IPS-20b (cell line): ENCODE measurements around the gene EHD1.

Source experiments
- H3K27ac ChIP-seq: one replicate; pipeline ENCODE4 v1.5.1; 2013; ENCODE audit warnings: low read length
- H3K27me3 ChIP-seq: 2 replicates; pipeline ENCODE4 v1.6.1; 2013; ENCODE audit warnings: mild to moderate bottlenecking, low read length, inconsistent platforms; ENCODE audit not compliant: insufficient read depth
- H3K36me3 ChIP-seq: 2 replicates; pipeline ENCODE4 v1.6.1; 2013; ENCODE audit warnings: low read depth, mild to moderate bottlenecking, inconsistent platforms, low read length, moderate library complexity; ENCODE audit not compliant: insufficient read depth
- H3K4me1 ChIP-seq: 2 replicates; pipeline ENCODE4 v1.6.1; 2013; ENCODE audit warnings: mild to moderate bottlenecking, control low read depth, inconsistent platforms, low read length, moderate library complexity; ENCODE audit not compliant: insufficient read depth
- H3K4me3 ChIP-seq: 2 replicates; pipeline ENCODE4 v1.5.1; 2013; ENCODE audit warnings: mild to moderate bottlenecking, low read length, inconsistent platforms
- H3K9ac ChIP-seq: 2 replicates; pipeline ENCODE4 v1.6.1; 2013; ENCODE audit warnings: low read depth, mild to moderate bottlenecking, inconsistent platforms, low read length, moderate library complexity
- H3K9me3 ChIP-seq: 2 replicates; pipeline ENCODE4 v1.6.1; 2013; ENCODE audit warnings: mild to moderate bottlenecking, low read depth, low read length, inconsistent platforms; ENCODE audit not compliant: insufficient read depth

EHD1 gene

GRCh38 chr11:64869571-64870175, 8.7 kb downstream of the EHD1 start:
- H3K27ac ChIP-seq: no peak overlapping the region
- H3K4me3 ChIP-seq: no peak overlapping the region
- H3K27me3 ChIP-seq: no peaks in the 10 kb centered on the region
- no peak overlapping the region for H3K9ac ChIP-seq
- peaks cover 10% of the 10 kb centered on the region; the same call in 1 of the 2 replicates for H3K4me1 ChIP-seq
- H3K9me3 ChIP-seq: no peaks in the 10 kb centered on the region
- H3K36me3 ChIP-seq: peaks cover 26% of the 10 kb centered on the region

- H3K4me1 ChIP-seq: peaks cover 12% of the 10 kb centered on the region
- H3K36me3 ChIP-seq: peaks cover 22% of the 10 kb centered on the region
- H3K27ac ChIP-seq: no peak overlapping the region
- no peak overlapping the region for H3K9ac ChIP-seq
- H3K9me3 ChIP-seq: no peaks in the 10 kb centered on the region
- no peaks in the 10 kb centered on the region for H3K27me3 ChIP-seq
- no peak overlapping the region for H3K4me3 ChIP-seq
Observed at GRCh38 chr11:64868904-64869570, 9.4 kb downstream of the EHD1 start.

DNA sequence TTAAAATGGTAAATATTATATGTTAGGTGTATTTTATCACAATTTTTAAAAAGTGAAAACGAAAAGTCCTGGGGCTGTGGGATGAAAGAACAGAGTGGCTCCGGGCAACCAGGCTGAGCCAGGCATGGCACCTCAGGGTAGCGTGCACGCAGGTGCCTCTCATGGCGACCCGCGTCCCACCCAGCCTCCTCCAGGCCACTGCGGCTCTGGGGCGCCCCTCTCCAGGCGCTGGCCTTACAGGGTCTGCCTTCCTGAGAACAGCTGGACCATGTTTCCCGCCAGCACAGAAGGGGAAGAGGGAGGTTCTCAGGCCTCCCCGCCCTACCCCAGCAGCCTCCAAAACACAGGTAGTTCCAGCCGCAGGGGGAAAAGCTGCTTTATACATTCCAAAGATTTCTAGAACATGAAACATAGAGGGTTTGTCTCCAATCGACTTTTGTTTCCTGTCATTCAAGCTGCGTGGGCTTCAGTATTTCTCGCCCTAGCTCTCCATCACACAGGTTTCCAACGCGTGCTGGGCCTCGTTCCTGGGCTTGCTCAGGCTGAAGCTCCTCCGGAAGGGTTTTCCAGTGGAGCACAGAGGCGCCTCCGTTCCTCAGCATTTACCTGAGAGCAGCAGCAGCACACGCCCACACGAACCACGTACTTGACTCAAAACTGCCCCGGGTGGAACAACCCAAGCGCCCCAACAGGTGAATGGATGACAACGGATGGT, 10.5 kb downstream of the EHD1 start:
- Histone ChIP-seq H3K4me1 (peaks cover 22% of the 10 kb centered on the region), H3K27ac (no peak overlapping the region), H3K9me3 (no peaks in the 10 kb centered on the region), H3K9ac (no peak overlapping the region), H3K27me3 (no peaks in the 10 kb centered on the region), H3K36me3 (peaks cover 16% of the 10 kb centered on the region), H3K4me3 (no peak overlapping the region)

- Histone ChIP-seq H3K36me3 (peaks cover 2% of the 10 kb centered on the region; the same call in 1 of the 2 replicates), H3K27ac (no peak overlapping the region), H3K4me3 (no peak overlapping the region), H3K9ac (no peak overlapping the region), H3K9me3 (no peaks in the 10 kb centered on the region), H3K27me3 (no peaks in the 10 kb centered on the region), H3K4me1 (peaks cover 23% of the 10 kb centered on the region)
Observed at GRCh38 chr11:64866173-64866491, 12.3 kb downstream of the EHD1 start.

GRCh38 chr11:64865286-64866172, 12.9 kb downstream of the EHD1 start:
- Histone ChIP-seq H3K4me1 (peaks cover 23% of the 10 kb centered on the region), H3K36me3 (no peaks in the 10 kb centered on the region), H3K9ac (0 out of 2 replicates have a peak overlapping the region, but pooled peaks have one; percentile 29), H3K27ac (no peak overlapping the region), H3K9me3 (no peaks in the 10 kb centered on the region), H3K27me3 (no peaks in the 10 kb centered on the region), H3K4me3 (no peak overlapping the region)

DNA sequence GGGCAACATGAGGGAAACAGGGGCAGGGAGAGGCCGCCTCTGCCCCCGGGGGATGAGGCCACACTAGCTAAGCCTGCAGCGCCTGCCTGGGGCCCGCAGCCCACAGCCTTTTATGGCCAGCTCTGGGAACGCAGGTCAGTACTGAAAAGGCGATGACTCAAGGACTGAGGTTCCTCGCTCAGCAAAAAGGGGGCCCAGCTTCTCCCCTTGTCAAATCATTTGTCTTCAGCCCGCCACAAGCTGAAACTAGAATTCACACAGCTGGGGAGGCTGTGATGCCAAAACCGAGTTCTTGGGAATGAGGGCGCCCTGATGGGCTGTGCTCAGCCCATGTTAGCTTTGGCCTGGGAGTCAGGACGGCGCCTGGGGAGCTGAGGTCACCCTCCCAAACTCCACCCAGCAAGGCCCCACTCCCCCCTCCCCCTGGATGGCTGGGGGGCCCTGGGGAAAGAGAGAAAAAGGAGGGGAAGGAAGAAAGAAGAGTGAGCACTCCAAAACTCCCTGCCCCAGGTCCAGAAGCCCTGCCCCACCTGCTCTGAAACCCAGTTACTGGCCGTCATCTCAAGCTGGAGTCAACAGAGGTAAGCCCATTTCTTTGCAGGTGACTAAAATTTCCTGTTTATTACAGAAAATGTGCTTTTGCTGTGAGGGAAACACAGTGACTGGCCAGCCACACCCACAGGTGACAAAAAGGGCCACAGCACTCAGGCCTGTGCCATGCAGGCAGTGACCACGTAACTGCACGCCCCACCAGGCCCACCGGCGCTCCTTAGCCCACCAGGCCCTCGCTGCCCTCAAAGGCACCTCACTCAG, 13.7 kb downstream of the EHD1 start:
- Histone ChIP-seq H3K9ac (peak overlapping the region; percentile 49; the same call in 1 of the 2 replicates), H3K9me3 (no peaks in the 10 kb centered on the region), H3K27ac (peak overlapping the region; percentile 27), H3K36me3 (no peaks in the 10 kb centered on the region), H3K4me3 (no peak overlapping the region), H3K4me1 (peaks cover 19% of the 10 kb centered on the region), H3K27me3 (no peaks in the 10 kb centered on the region)

DNA sequence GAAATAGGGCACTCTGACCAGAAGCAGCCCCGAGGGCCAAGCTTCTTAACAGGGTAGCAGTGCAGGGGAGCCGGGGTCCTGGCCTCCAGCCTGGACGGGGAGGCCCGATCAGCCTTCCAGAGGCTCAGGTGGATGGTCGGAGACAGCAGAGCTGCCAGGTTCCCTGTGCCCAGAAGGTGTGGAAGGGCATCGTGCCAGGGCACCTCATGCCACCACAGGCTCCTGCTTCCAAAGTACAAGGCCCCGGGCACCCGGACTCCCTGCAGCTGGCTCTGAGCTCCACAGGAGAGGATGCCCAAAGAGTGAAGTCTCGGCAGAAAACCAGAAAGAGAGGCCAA, 14.3 kb downstream of the EHD1 start:
- Histone ChIP-seq H3K4me3 (no peak overlapping the region), H3K27ac (peak overlapping the region; percentile 27), H3K27me3 (no peaks in the 10 kb centered on the region), H3K9me3 (no peaks in the 10 kb centered on the region), H3K9ac (peak overlapping the region; percentile 49), H3K4me1 (peaks cover 17% of the 10 kb centered on the region; the same call in 1 of the 2 replicates), H3K36me3 (no peaks in the 10 kb centered on the region)

DNA sequence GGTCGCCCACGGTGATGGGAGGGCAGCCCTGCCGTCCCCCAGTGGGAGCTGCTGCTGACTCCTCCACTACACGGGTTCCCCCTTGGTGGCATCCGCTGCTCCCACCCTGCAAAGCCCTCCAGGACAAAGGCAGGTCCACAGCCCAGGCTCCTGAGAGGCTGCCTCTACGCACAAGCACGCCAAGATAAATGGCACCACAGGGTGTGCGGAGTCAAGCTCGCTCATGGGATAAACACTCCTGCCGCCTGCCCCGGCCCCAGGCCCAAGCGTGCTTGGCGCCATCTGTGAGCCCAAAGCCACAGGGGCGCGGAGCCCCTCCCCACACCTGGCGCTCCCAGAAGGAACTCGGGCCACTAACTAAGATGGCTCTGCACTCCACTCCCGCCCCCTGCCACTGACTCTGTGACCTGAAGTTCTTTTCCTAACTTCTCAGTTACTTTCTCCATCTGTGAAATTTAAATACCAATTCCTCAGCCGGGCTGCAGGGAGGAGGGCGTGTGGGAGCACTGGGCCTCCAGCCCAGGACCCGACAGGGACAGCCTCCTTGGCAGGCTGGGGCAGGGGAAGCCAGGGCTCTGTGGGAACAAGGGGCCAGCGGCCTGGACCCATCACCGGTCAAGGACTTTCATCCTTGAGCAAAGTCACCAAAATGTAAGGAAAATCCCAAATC, 14.9 kb downstream of the EHD1 start:
- Histone ChIP-seq H3K4me1 (peaks cover 17% of the 10 kb centered on the region; the same call in 1 of the 2 replicates), H3K36me3 (peaks cover 1% of the 10 kb centered on the region; the same call in 1 of the 2 replicates), H3K9me3 (no peaks in the 10 kb centered on the region), H3K9ac (peak overlapping the region; percentile 63), H3K27ac (no peak overlapping the region), H3K4me3 (no peak overlapping the region), H3K27me3 (no peaks in the 10 kb centered on the region)

- no peaks in the 10 kb centered on the region for H3K9me3 ChIP-seq
- no peak overlapping the region for H3K4me3 ChIP-seq
- peaks cover 5% of the 10 kb centered on the region; the same call in 1 of the 2 replicates for H3K36me3 ChIP-seq
- H3K27me3 ChIP-seq: no peaks in the 10 kb centered on the region
- no peak overlapping the region for H3K27ac ChIP-seq
- peak overlapping the region; percentile 63; the same call in 1 of the 2 replicates for H3K9ac ChIP-seq
- peaks cover 17% of the 10 kb centered on the region; the same call in 1 of the 2 replicates for H3K4me1 ChIP-seq
Observed at GRCh38 chr11:64862987-64863390, 15.4 kb downstream of the EHD1 start.

GRCh38 chr11:64861227-64861975, 17.0 kb downstream of the EHD1 start:
- H3K36me3 ChIP-seq: peaks cover 5% of the 10 kb centered on the region; the same call in 1 of the 2 replicates
- H3K27ac ChIP-seq: no peak overlapping the region
- no peak overlapping the region for H3K9ac ChIP-seq
- H3K27me3 ChIP-seq: no peaks in the 10 kb centered on the region
- H3K4me3 ChIP-seq: no peak overlapping the region
- no peaks in the 10 kb centered on the region for H3K9me3 ChIP-seq
- peaks cover 17% of the 10 kb centered on the region; the same call in 1 of the 2 replicates for H3K4me1 ChIP-seq
